GM20000 (cell line): ENCODE measurements around the gene EFTUD2.

Experiments
- DNase-seq: peaks from one replicate; pipeline ENCODE4 v3.0.0; 2012; ENCODE audit warnings: low spot score
- CTCF ChIP-seq: IDR thresholded peaks from 2 replicates; pipeline ENCODE4 v1.5.1; 2012; ENCODE audit warnings: mild to moderate bottlenecking, control low read depth; ENCODE audit errors: extremely low read depth, missing control alignments

The EFTUD2 gene

GRCh38 chr17:44850025-44850424 lies 49.2 kb downstream of the EFTUD2 start:
- DNase-seq, result no peak
- no peak for TF ChIP-seq CTCF

DNA sequence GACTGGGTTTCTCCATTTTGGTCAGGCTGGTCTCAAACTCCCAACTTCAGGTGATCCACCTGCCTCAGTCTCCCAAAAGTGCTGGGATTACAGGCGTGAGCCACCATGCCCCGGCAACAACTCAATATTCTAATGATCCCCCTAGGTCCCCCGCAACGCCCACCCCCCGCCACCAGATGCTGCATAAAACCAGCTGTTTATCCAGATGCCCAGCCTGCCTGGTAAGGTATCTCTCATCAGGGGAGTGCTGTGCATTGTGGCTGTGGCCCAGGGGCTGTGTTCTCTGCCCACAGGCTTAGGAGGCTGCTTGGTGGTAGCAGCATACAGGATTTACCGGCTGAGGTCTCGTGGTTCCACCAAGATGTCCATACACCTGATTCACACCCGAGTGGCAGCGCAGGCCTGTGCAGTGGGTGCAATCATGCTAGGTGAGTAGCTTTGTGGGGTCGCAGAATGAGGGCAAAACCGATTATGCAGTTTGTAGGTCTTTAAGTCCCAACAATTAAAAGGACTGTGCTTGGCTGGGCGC lies 50.2 kb downstream of the EFTUD2 start:
- no peak for DNase-seq
- TF ChIP-seq CTCF, result no peak

DNA sequence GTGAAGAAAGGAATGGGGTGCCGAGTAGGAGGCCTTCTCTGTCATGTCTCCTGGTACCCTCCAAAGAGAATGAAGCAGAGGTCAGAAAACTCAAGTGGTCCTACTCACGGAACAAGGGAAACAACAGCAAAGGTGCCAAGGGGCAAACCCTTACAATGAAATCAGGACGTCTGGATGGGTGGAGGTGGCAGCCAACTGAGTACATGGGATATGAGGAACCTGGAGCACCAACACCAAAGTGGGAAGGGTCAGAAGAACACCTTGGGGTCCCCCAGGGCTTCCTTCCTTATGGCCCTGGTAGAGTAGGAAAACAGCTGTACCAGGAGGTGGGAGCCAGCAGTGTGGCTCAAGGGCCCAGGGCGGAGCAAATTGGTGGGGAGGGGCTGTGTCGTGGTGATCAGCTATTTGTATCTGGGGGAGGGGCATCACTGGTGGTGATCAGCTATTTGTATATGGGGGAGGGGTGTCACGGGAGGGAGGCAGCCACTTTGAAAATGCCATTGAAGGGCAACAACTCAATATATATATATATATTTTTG lies 50.9 kb downstream of the EFTUD2 start:
- DNase-seq, result no peak
- TF ChIP-seq CTCF, result no peak

- DNase-seq, result no peak
- TF ChIP-seq CTCF, result no peak
These were observed 51.7 kb downstream of the EFTUD2 start, which contains the start of gene HIGD1B for GRCh38 chr17:44847586-44847985. Gene HIGD1B, plus strand, starts transcription at chr17:44847883. Its CDS starts 270 bp downstream, at chr17:44848153.

- DNase-seq, result no peak
- no peak for TF ChIP-seq CTCF
These were observed 53.0 kb downstream of the EFTUD2 start for GRCh38 chr17:44846206-44846605.

DNA sequence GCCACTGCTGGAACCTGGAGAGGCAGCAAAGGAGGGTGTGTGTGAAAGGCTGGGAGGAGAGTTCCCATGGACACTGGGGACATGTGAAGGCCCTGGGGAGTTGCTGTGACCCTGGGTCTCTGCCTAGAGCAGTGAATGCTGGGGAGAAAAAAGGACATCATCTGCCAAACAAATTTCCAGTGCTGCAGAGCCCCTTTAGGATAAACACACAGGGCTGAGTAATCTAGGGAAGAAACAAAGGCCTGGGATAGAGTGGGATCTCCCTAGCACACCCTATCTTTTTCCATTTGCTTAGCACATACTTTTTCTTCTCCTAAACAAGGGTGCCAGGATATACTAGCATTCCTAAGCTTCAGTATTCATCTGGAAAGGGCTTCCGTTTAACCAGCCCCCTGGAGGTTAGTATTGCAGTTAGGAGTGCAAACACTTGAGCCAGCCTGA lies 54.8 kb downstream of the EFTUD2 start:
- DNase-seq, result no peak
- TF ChIP-seq CTCF, result no peak

GRCh38 chr17:44842748-44843147 lies 56.5 kb downstream of the EFTUD2 start:
- DNase-seq, result no peak

More at GRCh38 chr17:44842748-44843147, 56.5 kb downstream of the EFTUD2 start:
- TF ChIP-seq CTCF, result no peak
